ENCODE measurements around the gene POLR1A.

DNA sequence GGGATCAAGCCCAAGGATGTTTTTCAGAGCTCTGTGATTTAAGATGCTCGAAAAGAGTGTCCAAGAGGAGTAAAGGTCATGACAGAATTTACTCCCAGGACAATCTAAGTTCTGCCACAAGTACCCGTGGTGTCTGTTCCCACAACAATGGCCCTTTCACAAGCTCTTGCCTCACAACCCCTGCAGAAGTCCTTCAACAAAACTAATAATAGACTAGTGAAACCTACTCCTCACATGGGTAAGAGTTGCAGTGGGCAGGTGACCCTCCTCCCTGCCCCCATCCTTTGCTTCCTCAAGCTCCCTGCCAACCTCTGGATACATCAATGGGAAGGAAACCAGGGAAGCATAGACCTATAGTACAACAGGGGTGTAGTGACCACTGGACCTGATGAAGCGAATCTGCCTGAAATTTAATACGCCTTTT, 35.3 kb upstream of the POLR1A start:
- TF ChIP-seq, protein P1, sequence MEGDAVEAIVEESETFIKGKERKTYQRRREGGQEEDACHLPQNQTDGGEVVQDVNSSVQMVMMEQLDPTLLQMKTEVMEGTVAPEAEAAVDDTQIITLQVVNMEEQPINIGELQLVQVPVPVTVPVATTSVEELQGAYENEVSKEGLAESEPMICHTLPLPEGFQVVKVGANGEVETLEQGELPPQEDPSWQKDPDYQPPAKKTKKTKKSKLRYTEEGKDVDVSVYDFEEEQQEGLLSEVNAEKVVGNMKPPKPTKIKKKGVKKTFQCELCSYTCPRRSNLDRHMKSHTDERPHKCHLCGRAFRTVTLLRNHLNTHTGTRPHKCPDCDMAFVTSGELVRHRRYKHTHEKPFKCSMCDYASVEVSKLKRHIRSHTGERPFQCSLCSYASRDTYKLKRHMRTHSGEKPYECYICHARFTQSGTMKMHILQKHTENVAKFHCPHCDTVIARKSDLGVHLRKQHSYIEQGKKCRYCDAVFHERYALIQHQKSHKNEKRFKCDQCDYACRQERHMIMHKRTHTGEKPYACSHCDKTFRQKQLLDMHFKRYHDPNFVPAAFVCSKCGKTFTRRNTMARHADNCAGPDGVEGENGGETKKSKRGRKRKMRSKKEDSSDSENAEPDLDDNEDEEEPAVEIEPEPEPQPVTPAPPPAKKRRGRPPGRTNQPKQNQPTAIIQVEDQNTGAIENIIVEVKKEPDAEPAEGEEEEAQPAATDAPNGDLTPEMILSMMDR (IDR thresholded peaks at IDR 0.05; ENCODE audit: low read depth, low read length) = no peak
- TF ChIP-seq POLR2A (IDR thresholded peaks at IDR 0.05; ENCODE audit: extremely low read depth, insufficient read length) = no peak
- no peak for TF ChIP-seq MYC (IDR thresholded peaks at IDR 0.05; ENCODE audit: low read depth, low read length)
- TF ChIP-seq, protein P2, sequence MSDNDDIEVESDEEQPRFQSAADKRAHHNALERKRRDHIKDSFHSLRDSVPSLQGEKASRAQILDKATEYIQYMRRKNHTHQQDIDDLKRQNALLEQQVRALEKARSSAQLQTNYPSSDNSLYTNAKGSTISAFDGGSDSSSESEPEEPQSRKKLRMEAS (IDR thresholded peaks at IDR 0.05; ENCODE audit: low read depth, low read length) = no peak

Data from NB4 (cell line).